Left colon (tissue), 2 donors: ENCODE measurements around the gene BFSP2. TPM values are rescaled to one million over a fixed set of nuclear protein-coding genes. Genes with fewer than 3 reads are reported as not detected.
"Not testable (repeated sequence)": the region's sequence is repeated elsewhere in the genome, so short reads cannot be mapped to it uniquely, and the experiment has no call there.

Experiments used
- ATAC-seq: fragments of 200-7000 bp; cut with Tn5 transposase; one replicate; pipeline ENCODE4 v1.9.1; 2020; ENCODE audit warnings: mild to moderate bottlenecking, moderate library complexity
- DNase-seq, 2 donors: peaks; one replicate each; pipeline ENCODE4 v3.0.0-alpha.2; 2020
- intact Hi-C, 2 donors: fragments of 100-400 bp; cut with DNase I in 1 of 2; cut with micrococcal nuclease in 1 of 2; formaldehyde crosslinking; loops; one replicate each; pipeline versions ENCODE4 v1.11.2 to v1.14.0; 2022; cut with DNase I, micrococcal nuclease
- total RNA-seq, 2 donors: library from RNA; stranded (reverse); fragmentation: NEBNext Ultra II Directional; extraction: Animal tissue kit (Norgen Biotek cat#: 25700); gene quantifications; one replicate each; pipeline ENCODE4 v1.2.1, GENCODE V29; 2021
- donor health status: DM: no; HTN: no; CAD: no.
- donor health status: DM: yes; HTN: yes; CAD: no.

BFSP2 gene
- total RNA-seq, 2 donors from 2014 or later: not detected

DNA sequence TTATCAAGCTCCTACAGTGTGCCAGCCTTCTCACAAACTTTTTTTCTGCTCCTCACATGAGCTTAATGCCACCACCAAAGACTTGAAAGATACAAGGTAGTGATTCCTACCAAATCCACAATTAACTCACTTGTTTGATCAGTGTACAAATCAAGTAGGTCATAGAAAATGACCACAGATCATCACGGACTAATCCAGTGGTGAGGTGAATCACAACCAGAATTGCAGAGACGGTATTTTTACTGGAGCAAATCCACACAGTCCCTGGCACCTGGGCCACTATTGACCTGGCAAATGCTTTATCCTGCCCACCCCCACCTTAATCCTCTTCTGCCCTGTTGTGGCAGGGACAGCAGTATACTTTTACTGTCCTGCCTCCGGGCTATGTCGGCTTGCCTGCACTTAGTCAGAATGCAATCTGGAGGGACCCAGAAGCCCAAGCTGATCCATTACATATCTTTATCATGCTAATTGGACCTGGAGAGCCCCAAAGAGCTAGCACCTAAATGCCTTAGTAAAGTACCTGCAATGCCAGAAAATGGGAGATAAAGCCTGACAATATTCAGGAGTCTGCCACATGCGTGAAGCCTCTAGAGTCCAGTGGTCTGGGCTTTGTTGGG is 89.7 kb downstream of the BFSP2 start:
- DNase-seq (no peak), ATAC-seq (no peak)
- intact Hi-C loops: no loop called here

DNA sequence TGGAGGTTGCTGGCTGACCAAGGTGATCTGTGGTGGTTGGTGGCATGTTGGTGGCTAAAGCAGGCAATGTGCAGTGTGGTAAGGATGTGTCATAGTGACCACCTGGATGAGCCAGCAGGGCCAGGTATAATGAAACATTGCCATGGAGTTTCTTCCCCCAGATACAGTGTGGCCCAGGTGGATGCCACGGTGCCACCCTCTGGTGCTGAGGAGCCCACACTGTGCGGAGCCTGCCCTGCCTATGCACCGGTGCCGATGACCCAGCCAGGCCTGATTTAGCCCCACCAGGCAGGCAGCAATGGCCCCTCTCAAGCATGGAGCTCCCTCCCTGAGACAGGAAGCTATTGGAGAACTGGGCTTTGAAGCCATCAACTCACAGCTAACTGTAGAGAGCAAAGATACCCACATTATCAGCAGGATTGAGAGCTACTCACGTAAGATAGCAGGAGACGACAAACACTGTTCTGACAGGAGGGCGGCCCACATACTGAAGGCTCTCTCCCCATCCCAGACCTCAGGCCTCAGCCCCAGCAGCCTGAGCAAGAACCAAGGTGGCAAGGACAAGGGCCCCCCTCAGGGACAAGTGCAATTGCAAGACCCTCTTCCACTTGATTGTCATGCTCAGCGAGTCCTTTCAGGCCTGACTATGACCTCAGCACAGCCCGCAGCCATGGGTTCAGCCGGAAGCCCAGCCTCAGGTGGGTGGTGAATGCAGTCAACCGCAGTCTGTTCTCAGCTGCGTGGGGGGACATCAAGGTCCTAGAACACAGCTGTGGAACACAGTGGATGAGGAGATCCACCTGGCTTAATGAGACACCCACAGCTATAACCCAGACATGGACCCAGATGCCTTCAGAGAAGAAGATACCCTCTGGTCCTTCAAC is 90.9 kb downstream of the BFSP2 start:
- intact Hi-C loops: no loop called here
- ATAC-seq (no peak), DNase-seq (peak in 1 of 2 donors; percentile 49)

DNA sequence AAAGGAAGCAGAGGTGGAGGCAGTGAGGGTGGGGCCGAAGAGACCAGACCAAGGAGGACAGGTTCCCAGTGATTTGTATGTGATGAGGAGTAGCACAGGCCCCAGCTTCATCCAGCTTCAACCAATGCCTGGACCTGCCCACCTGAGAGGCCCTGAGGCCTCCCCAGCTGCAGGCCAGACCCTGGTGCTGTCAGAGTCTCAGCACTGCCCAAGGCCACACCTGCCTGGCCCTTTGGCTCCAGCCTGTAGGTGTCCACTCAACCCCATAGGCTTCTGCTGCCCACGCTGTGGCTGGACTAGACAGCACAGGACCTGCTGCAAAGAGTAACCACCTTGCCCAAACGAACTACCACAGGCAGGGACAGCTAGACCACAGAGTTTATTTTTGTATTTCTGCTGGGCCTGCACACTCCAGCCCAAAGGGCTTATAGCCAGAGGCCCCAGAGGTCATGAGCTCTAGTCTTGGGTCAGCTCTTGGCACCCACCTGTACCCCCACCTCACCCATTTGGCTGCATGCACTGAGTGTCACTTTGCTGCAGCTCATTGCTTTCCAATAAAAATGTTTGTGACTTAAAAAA is 91.7 kb downstream of the BFSP2 start:
- DNase-seq (no peak), ATAC-seq (no peak)
- intact Hi-C loops: no loop called here

- no peak for DNase-seq
- intact Hi-C loops: no loop called here
- ATAC-seq: no peak
These were observed 92.4 kb downstream of the BFSP2 start for GRCh38 chr3:133492159-133492741.

DNA sequence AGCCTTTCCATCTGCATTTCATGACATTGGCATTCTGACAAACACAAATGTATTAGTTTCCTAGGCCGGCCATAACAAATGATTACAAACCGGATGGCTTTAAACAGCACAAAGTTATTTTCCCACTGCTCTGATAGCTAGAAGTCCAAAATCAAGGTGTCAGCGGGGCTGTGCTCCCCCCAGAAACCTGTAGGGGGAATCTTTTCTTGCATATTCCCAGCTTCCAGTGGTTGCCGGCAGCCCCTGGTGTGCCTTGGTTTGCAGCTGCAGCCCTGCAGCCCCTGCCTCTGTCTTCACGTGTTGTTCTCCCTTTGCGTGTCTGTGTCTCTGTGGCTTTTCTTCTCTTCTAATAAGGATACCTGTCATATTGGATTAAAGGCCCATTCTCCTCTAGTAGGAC is 94.6 kb downstream of the BFSP2 start:
- no peak for DNase-seq
- no peak for ATAC-seq
- intact Hi-C loops: no loop called here

GRCh38 chr3:133502542-133502941 is 102.7 kb downstream of the BFSP2 start:
- ATAC-seq, DNase-seq, intact Hi-C loops: not testable (repeated sequence)

DNA sequence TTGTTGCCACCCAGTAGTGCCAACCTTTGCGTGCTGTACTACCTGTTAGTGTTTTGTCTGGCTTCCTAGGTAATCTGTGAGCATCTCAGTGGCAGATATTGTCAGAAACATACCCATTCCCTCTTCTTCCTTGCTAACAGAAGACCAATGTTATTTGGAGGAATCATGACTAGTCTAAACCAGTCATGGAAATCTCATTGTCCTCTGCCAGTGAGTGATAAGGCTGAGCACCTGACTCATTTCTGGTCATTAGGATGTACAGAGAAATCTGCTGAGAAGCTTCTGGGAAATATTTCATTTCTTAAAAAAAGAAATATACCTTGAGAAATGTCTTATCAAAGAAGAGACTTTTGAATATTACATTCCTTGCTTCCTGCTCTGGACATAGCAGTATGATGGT is 103.6 kb downstream of the BFSP2 start:
- intact Hi-C loops: no loop called here
- ATAC-seq (no peak), DNase-seq (no peak)

- intact Hi-C loops: no loop called here
- no peak for DNase-seq
- no peak for ATAC-seq
These were observed 104.9 kb downstream of the BFSP2 start for GRCh38 chr3:133504736-133505135.

DNA sequence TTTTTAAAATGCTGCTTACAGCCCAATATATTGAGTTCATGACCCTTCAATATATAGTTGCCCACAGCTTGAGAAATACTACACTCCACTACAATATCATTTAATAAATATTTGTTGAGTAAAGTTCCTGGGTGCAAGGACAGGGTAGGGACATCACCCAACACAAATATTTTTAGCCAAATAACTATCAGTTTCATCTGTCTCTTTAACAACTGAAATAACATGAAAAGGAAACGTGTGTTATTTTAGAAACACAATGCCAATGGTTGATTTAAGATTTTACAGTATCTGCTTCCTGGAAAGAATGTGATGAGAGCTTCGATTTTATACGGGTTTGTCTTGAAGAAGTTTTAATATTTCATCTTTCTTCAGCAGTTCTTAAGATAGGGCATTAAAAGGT is 106.0 kb downstream of the BFSP2 start:
- ATAC-seq (no peak), DNase-seq (no peak)
- intact Hi-C loops: no loop called here

DNA sequence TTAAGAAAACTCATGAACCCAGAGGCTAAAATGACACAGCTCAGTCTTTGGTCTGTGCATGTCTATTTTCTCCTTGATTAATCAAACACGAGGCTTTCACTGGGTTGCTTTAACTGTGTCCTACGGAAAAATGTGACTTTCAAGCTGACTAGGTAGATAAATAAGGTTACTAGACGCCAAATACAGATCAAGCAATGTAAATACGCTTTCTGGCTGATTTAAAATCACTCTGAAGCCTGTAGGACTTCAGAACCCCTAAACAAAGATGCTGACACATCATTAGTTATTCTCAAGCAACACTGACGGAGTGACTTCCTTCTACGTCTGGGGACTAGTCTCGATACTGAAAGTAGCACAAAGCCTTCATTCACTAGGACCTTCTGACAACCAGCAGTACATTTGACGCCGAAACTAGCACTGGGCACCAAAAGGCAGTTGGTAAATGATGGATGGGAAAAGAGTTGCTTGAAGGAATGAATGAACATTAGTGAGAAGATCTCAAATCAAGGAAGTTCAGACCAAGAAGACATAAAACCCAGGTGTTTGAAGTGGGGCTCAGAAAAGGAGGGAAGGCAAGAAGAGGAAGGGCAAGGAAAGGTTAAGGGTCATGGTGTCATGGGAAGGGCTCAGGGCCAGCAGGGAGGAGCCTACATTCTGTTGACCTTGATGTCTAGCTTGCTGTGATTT is 106.5 kb downstream of the BFSP2 start:
- ATAC-seq: peak; percentile 48

GRCh38 chr3:133509488-133509887 is 109.6 kb downstream of the BFSP2 start:
- intact Hi-C loops: no loop called here
- no peak for ATAC-seq
- DNase-seq: no peak

More for the DNA sequence above, 106.5 kb downstream of the BFSP2 start:
- no peak for DNase-seq
- intact Hi-C loops: no loop called here

DNA sequence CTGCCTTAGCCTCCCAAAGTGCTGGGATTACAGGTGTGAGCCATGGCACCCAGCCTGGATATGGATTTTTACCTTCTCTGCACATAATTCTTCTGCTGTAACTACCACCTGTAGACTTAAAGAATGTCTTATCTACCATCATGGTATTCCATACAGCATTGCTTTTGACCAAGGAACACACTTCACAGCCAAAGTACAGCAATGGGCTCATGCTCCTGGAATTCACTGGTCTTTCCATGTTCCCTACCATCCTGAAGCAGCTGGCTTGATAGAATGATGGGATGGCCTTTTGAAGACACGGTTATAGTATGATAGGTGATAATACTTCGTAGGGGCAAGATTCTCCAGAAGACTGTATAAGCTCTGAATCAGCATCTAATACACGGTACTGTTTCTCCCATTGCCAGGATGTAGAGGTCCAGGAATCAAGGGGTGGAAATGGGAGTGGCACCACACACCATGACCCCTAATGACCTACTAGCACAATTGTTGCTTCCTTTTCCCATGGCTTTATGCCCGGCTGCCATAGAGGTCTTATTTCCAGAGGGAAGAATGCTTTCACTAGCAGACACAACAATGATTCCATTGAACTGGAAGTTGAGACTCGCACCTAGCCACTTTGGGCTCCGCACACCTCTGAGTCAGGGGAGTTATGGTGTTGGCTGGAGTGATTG is 112.7 kb downstream of the BFSP2 start:
- intact Hi-C loops: no loop called here
- no peak for DNase-seq
- no peak for ATAC-seq

GRCh38 chr3:133514418-133514817 is 114.6 kb downstream of the BFSP2 start:
- ATAC-seq: no peak
- no peak for DNase-seq
- intact Hi-C loops: no loop called here

DNA sequence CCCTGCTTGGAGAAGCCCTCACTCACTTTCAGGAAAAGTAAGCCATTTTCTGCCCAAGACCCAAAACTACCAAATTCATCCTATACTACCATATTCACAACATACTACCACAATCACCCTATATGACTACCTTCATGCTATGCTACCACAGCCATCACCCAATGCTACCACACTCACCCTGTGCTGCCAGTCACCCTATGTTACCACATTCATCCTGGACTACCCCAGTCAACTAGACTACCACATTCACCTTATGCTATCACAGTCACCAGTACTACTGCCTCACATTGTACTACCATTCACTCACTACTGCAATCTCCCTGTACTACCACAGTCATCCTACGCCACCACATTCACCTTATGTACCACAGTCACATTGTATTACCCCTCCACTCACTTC is 115.3 kb downstream of the BFSP2 start:
- ATAC-seq: no peak
- intact Hi-C loops: no loop called here
- no peak for DNase-seq

DNA sequence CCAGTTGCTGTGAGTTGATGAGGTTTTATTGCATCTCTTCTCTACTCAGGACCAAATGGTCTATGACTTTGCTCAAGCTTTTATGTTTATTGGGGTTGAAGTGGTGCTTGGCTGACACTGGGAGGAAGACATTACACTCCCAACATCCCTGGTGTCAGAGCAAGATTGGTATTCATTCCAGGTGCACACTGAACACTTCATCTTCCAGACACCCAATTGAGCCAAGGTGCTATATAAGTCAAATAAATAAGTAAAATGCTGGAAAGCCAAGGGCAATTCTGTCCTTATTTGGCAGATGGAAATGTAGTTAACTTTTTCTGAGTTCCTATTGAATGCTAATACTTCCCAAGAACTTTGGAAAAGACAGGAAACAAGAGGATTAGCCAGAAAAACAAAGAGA is 120.4 kb downstream of the BFSP2 start:
- intact Hi-C loops: no loop called here
- peak; percentile 46 for ATAC-seq
- DNase-seq: no peak

GRCh38 chr3:133520938-133521337 is 121.1 kb downstream of the BFSP2 start:
- ATAC-seq, intact Hi-C loops, DNase-seq: not testable (repeated sequence)

- DNase-seq (no peak), ATAC-seq (no peak)
- intact Hi-C loops: no loop called here
These were observed 122.1 kb downstream of the BFSP2 start for GRCh38 chr3:133521946-133522345.

DNA sequence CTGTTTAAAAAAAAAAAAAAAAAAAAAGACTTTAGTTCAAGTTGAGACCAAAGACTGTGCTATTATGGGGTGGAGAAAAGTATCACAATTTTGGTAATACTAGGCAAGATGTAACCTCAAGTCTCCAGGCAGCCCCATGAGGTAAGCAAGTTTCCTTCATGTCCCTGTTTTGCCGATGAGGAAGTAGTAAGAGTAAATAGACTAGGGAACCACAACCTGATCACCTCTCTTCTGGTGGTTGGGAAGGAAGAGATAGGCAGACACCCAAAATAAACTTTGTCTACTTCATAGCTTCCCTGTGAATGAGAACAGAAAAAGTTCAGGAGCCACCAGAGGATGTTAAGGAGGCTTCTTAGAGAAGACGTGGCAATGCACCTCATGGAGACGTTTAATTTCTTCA is 123.9 kb downstream of the BFSP2 start:
- DNase-seq, intact Hi-C loops: not testable (repeated sequence)
- peak; percentile 83 for ATAC-seq
